Neural cell (in vitro differentiated cells): ENCODE data around the gene GALNT13.

Experiments used
- RAD21 ChIP-seq: fragments of 450-650 bp; conservative IDR thresholded peaks from 2 replicates; pipeline ENCODE4 v1.6.1; 2014; ENCODE audit warnings: antibody characterized with exemption, mild to moderate bottlenecking, moderate library complexity
- TF ChIP-seq, protein P1 (sequence below): fragments of 450-650 bp; IDR thresholded peaks from 2 replicates; pipeline ENCODE4 v1.5.1; 2014; ENCODE audit warnings: antibody characterized with exemption, mild to moderate bottlenecking, moderate library complexity; ENCODE audit not compliant: poor library complexity, severe bottlenecking

DNA sequence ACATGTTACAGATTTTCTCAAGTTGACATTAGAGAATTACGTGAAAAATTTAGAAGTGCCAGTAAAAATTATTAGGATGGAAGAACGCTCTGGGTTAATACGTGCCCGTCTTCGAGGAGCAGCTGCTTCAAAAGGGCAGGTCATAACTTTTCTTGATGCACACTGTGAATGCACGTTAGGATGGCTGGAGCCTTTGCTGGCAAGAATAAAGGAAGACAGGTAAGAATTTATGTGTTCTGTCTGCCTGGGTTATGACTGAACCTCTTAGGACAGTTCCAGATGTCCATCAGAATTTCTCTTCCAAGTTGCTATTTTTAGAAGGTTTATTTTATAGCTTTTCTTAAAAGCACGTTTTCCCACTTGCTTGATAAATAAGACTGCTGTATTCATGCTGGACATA lies 371.0 kb downstream of the GALNT13 start:
- TF ChIP-seq, protein P1, sequence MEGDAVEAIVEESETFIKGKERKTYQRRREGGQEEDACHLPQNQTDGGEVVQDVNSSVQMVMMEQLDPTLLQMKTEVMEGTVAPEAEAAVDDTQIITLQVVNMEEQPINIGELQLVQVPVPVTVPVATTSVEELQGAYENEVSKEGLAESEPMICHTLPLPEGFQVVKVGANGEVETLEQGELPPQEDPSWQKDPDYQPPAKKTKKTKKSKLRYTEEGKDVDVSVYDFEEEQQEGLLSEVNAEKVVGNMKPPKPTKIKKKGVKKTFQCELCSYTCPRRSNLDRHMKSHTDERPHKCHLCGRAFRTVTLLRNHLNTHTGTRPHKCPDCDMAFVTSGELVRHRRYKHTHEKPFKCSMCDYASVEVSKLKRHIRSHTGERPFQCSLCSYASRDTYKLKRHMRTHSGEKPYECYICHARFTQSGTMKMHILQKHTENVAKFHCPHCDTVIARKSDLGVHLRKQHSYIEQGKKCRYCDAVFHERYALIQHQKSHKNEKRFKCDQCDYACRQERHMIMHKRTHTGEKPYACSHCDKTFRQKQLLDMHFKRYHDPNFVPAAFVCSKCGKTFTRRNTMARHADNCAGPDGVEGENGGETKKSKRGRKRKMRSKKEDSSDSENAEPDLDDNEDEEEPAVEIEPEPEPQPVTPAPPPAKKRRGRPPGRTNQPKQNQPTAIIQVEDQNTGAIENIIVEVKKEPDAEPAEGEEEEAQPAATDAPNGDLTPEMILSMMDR, result no peak
- no peak for TF ChIP-seq RAD21
